NCI-H526 treated with DMSO at 0.1 percent for 48 hours (cell line): ENCODE results near the gene AMZ2.
"Not testable (repeated sequence)": the region's sequence is repeated elsewhere in the genome, so short reads cannot be mapped to it uniquely, and the experiment has no call there.

Source experiments
- DNase-seq: peaks from one replicate; lab custom pipeline; 2025; lab: John Stamatoyannopoulos, UW

Gene AMZ2

DNA sequence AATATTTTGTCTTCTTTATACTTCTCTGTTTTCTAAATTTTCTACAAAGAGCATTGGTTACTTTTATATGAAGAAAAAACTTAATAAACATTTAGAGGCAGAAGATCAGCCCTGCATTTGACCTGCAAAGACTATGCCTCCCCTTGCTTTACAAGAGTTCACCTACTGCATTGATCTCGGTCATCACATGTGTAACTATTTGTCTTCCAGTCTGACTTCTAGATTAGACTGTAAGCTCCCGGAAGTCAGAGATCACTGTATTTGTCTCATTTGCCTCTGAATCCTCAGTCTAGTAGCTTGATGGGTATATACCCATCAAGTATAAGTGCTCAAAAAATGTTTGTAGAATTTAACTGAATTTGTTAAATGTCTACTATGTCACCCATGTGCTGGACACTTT, 27.7 kb upstream of the AMZ2 start:
- not testable (repeated sequence) for DNase-seq

- DNase-seq = not testable (repeated sequence)
These were observed 27.1 kb upstream of the AMZ2 start for GRCh38 chr17:68220786-68221185.

- DNase-seq = no peak
These were observed 26.1 kb upstream of the AMZ2 start for GRCh38 chr17:68221786-68222185.

DNA sequence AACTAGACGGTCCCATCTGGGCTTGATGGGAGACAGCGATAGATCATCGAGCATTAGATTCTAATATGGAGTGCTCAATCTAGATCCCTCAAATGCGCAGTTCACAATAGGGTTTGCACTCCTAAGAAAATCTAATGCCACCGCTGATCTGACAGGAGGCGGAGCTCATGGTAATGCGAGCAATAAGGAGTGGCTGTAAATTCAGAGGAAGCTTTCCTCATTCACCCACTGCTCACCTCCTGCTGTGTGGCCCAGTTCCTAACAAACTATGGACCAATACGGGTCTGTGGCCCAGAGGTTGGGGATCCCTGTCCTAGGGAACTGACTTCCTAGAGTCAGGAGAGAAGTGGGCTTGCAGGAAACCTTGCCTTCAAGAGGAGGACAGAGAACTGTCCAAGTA, 25.2 kb upstream of the AMZ2 start:
- no peak for DNase-seq

DNA sequence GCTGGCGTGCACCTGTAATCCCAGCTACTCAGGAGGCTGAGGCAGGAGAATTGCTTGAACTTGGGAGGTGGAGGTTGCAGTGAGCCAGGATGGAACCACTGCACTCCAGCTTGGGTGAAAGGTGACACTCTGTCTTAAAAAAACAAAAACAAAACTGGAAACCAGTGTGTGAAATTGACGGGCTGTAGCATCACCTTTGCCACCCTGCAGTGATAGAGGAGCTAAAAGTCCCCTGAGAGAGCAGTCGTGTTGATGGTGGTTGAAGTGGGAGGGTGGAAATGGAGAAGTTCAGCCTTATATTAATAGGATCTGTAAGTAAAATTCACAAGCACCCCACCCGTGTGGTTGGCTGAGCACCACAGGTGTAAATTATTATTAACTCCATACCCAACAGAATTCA, 22.8 kb upstream of the AMZ2 start:
- DNase-seq = not testable (repeated sequence)

DNA sequence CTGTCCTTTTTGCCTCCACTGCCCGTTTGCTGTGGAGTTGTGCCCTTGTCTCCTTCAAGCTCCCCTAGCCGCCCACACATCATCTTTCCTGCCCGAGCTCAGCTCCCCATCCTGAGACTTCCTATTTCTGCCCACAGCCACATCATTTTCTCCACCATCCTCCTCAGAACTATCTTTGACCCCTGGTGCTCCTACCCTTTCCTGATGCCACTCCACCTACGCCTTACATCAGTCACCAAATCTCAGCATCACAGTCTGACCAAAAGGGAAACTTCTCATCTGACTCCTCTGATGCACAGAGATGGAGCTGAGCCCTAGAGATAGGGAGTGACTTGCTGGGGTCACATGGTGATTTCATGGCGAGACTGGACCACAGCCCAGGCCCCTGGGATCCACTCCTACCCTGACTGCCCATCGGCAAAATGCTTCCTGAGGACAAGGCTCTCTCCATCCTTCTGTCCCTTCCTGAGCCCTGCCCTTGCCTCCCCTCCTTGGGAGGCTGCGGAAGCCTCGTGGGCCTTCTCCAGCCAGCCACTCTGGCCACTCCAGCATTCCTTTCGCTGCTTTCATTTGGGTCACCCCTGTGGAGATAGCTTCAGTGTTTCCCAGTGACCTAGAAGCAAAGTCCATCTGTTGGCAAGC, 19.7 kb upstream of the AMZ2 start:
- not testable (repeated sequence) for DNase-seq

DNA sequence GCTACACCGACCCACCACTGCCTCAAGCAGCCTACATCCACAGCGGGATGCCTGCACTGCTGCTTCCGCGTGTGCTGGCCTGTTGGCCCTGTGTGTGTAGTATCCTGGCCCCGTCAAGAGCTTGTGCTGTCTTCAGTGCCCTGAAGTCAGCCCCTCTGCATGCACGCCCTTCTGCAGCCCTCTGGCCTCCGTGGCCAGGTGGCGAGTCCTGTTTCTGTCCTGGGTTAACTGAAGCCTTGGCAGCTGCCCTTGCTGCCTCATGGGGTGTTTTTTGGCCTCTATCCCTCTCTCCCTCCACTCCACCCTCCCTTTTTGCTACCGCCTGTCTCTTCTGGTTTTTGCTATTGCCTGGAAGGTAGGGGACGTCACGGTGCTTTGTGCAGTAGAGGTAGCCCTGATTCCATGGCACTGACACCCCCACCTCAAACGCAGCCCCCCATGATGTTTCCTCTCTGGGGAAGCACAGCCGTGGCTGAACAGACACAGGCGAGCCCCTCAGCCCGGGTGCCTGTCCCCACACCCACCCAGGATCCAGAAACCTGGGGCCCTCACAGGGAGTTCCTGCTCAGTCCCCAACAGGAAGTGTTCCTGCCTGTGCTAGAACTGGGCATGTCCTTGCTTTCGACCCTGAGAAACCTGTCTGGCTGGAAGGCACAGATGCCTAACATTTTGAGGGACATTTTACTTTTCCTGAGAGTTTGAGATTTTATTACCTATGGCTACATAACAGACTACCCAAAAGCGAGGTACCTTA, 18.8 kb upstream of the AMZ2 start:
- no peak for DNase-seq

GRCh38 chr17:68229619-68230018, 18.2 kb upstream of the AMZ2 start:
- DNase-seq = no peak

DNA sequence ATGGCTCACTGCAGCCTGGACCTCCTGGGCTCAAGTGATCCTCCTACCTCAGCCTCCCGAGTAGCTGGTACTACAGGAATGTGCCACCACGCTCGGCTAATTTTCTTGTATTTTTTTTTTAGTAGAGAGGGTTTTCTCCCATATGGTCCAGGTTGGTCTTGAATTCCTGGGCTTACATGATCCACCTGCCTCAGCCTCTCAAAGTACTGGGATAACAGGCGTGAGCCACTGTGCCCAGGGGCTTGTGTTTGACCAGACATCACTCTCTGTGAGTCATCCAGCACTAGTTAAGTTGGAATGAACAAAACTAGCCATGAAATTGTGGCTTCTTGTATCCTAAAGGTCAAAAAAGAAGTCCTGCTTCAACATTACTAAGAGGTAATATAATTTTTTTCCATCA, 16.7 kb upstream of the AMZ2 start:
- DNase-seq = not testable (repeated sequence)

GRCh38 chr17:68231541-68231940, 16.3 kb upstream of the AMZ2 start:
- DNase-seq = no peak

DNA sequence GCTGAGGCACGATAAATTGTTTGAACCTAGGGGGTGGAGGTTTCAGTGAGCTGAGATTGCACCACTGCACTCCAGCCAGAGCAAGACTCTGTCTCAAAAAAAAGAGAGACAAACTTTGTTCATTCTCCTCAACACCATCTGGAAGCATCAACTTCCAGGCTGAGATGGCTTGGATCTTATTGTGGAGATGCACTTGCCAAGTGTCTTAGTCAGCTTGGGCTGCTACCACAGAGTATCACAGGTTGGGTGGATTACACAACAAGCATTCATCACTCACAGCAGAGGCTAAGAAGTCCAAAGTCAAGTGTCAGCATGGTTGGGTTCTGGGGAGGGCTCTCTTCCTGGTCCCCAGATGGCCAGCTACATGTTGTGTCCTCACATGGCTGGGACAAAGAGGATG, 15.1 kb upstream of the AMZ2 start:
- DNase-seq = not testable (repeated sequence)

DNA sequence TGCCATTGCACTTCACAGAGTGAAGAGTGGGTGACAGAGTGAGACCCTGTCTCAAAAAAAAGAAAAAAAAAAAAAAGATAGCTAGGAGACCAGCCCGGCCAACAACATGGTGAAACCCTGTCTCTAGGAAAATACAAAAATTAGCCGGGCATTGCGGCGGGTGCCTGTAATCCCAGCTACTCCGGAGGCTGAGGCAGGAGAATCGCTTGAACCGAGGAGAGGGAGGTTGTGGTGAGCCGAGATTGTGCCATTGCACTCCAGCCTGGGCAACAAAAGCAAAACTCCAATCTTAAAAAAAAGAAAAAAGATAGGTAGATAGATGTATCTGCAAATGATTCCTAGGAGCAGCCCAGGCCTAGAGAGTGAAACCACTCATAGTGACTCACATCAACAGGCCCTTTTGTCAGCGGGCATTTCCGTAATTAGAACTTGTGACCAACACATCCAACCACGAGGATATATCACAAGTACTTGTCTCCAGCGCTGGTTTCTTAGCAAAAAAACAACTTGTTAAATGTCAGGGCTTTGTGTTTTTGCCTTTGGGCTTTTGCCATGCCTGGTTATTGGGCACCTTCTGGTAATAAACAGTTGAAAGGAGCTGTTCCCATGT, 13.0 kb upstream of the AMZ2 start:
- DNase-seq = not testable (repeated sequence)

- DNase-seq = not testable (repeated sequence)
These were observed 12.5 kb upstream of the AMZ2 start for GRCh38 chr17:68235336-68235791.

GRCh38 chr17:68237369-68238163, 10.3 kb upstream of the AMZ2 start:
- not testable (repeated sequence) for DNase-seq

DNA sequence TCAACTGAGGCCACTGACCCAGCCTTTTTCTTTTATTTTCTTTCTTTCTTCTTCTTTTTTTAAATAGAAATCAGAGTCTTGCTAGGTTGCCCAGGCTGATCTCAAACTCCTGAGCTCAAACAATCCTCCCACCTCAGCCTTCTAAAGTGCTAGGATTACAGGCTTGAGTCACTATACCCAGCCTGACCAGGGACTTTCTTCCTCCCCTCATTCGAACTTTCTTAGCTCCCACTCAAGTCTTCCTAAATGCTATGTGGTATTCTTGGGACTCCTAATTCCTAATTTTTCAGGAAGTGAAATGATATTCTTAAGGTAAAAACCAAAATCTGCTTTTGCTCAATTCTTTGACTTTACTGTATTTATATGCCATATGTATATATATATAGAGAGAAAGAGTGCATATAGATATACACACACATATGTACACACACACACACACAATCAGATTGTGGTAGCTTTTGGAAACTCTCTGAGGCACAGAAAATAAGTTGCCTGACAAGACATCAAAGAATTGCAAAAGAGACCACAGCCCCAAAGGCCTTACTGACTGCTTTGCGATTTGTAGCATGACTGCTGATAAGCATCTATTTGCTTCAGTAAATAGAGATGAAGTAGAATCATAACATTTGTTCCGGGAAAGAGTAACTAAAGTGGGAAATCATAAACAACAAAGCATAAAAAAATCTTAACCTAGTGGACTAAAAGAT, 9.5 kb upstream of the AMZ2 start:
- DNase-seq = no peak

DNA sequence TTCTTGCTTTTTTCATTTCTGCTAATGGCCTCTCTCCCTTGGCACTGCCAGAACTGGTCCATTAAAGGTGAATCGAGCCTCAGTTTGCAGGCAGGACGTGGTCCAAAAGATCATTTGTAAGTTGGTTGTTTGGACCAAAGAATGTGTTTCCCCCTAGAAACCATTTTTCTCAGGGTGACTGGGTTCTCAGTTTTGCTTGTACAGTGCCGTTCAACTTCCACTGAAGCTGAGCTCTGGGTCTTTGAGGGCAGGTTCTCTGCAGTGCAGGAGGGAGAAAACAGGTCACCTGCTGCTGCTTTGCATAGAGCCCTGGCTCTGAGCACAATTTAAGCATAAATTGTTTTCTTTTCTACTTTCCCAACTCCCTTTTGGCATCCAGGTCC, 9.0 kb upstream of the AMZ2 start:
- DNase-seq = no peak

DNA sequence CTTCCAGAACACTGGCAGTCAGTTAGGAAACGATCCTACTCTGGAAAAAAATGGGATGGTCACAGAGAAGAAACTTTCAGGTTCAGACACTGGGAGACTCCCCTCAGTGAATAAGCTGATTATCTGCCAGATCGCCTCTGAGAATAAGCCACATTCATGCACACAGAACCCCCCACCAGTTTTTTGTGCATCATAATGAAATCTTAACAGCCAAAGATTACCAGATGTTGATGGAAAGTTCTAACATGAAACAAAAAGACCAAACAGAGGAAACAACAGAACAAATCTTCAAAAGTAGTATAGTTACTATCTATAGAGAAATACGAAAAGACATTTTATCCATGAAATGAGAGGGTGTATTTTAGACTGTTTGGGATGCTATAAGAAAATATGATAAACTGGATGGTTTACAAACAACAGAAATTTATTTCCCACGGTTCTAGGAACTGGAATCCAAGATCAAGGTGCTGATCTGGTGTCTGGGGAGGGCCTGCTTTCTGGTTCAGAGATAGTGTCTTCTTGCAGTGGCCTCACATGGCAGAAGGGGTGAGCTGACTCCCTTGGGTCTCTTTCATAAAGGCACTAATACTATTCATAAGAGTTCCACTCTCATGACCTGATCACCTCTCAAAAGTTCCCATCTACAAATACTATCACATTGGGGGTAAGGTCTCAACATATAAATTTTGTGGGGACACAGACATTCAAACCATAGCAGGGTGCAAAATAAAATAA, 8.0 kb upstream of the AMZ2 start:
- DNase-seq = no peak

DNA sequence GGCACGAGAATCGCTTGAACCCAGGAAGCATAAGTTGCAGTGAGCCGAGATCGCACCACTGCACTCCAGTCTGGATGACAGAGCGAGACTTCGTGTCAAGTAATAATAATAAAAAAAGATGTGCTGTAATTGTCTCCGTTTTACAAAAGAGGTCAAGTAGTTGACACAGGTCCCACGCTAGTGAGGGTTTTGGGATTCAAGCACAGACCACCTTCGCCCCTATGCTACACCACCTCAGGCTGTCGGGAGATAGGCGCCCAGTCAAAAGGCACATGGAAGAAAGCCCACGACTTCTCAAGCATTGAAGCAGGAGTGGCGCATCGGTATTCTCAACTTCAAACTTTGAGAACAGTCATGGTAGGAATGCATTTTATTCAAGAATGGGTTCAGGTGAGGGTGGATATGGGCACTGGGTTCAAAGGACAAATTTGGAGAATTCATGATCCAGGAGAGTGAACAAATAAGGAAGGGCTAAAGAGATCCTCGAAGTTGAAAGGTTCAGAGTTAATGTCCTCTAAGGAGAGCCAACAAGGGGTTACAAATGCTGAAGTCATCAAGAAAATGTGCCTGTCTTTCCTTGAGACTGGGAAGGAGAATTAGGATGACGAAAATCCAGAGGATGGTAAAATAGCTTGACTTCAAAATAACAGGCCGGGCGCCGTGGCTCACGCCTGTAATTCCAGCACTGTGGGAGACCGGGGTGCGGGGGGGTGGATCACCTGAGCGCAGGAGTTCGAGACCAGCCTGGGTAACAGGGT, 1.4 kb upstream of the AMZ2 start:
- DNase-seq = no peak

DNA sequence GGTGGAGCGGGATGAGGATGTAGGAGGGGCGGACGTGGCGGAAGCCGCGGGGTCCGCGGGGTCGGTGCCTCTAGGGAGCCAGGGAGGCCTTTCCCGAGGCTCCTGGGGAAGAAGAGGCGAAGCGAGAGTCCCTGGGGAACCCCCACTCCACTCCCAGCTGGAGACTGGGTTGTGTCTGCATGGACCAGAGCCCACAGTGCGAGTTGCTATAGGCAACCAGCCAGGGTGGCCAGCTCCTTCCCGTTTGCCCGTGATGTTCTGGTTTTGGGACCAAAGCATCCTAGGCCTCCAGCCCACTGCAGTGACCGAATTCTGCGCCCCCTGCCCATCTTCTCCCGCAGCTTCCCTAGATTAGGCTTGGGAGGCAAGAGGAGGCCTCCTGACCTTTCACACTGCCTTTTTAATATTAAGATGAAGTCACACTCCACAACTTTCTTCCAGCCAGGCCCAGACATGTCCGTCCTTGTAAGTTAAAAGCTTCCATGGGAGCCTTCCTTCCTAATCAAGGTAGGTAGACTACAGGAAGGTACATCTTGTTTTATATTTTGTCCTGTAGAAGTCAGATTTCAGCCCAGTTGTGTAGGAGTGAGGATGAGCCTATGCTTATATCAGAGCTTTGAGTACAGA, 469 bp downstream of the AMZ2 start:
- DNase-seq = no peak

- DNase-seq = no peak
These were observed 1.0 kb downstream of the AMZ2 start for GRCh38 chr17:68248891-68249290.
